Activated CD8-positive, alpha-beta memory T cell treated with anti-CD3 and anti-CD28 coated beads, Interleukin-2, amount 50 U/mL, for 24 hours (primary cell): ENCODE results near the gene IL3RA.
"Not testable (repeated sequence)": the region's sequence is repeated elsewhere in the genome, so short reads cannot be mapped to it uniquely, and the experiment has no call there.

Experiments
- DNase-seq: peaks from one replicate; pipeline ENCODE4 v3.0.0-alpha.2; 2020; ENCODE audit errors: extremely low read depth

IL3RA gene

GRCh38 chrX:1330605-1331004 lies 6.0 kb upstream of the IL3RA start:
- DNase-seq, result no peak

GRCh38 chrX:1332433-1332832 lies 4.2 kb upstream of the IL3RA start:
- not testable (repeated sequence) for DNase-seq

GRCh38 chrX:1334854-1335253 lies 1.7 kb upstream of the IL3RA start:
- DNase-seq, result no peak

- no peak for DNase-seq
Measured at GRCh38 chrX:1336948-1337779, 579 bp downstream of the IL3RA start.

- DNase-seq, result no peak
Measured at GRCh38 chrX:1341545-1342184, 5.1 kb downstream of the IL3RA start.

GRCh38 chrX:1349606-1350005 lies 13.0 kb downstream of the IL3RA start:
- not testable (repeated sequence) for DNase-seq

GRCh38 chrX:1351981-1352714 lies 15.6 kb downstream of the IL3RA start:
- DNase-seq, result no peak

- no peak for DNase-seq
Measured at GRCh38 chrX:1354036-1355019, 17.7 kb downstream of the IL3RA start.

GRCh38 chrX:1355131-1356046 lies 18.8 kb downstream of the IL3RA start:
- no peak for DNase-seq

GRCh38 chrX:1357993-1358392 lies 21.4 kb downstream of the IL3RA start:
- DNase-seq, result no peak

- no peak for DNase-seq
Measured at GRCh38 chrX:1358793-1359476, 22.4 kb downstream of the IL3RA start.

GRCh38 chrX:1359477-1359873 lies 22.9 kb downstream of the IL3RA start:
- DNase-seq, result no peak

GRCh38 chrX:1360171-1360570 lies 23.6 kb downstream of the IL3RA start:
- DNase-seq, result no peak

GRCh38 chrX:1361275-1361674 lies 24.7 kb downstream of the IL3RA start:
- no peak for DNase-seq

- DNase-seq, result no peak
Measured at GRCh38 chrX:1361910-1362309, 25.3 kb downstream of the IL3RA start.

- not testable (repeated sequence) for DNase-seq
Measured at GRCh38 chrX:1366363-1366762, 29.8 kb downstream of the IL3RA start.

- DNase-seq, result no peak
Measured at GRCh38 chrX:1368385-1368698, 31.8 kb downstream of the IL3RA start.

GRCh38 chrX:1378306-1378759 lies 41.7 kb downstream of the IL3RA start:
- no peak for DNase-seq

- DNase-seq, result no peak
Measured at GRCh38 chrX:1380672-1381233, 44.2 kb downstream of the IL3RA start.
